IPS DF 19.7 (cell line): ENCODE results near the gene DUSP15.
"Not testable (repeated sequence)": the region's sequence is repeated elsewhere in the genome, so short reads cannot be mapped to it uniquely, and the experiment has no call there.

Experiments used
- DNase-seq: peaks from one replicate; pipeline ENCODE4 v3.0.0-alpha.2; 2013; ENCODE audit warnings: low read depth, low spot score

The DUSP15 gene

GRCh38 chr20:31869942-31870725 is at the start of gene DUSP15, which contains the start of gene TTLL9:
DUSP15 (minus strand) TSS chr20:31870527; CDS start chr20:31870337, 190 bp downstream.
TTLL9 (plus strand) TSS chr20:31870634; CDS start chr20:31871127, 493 bp downstream.
- DNase-seq: no peak

GRCh38 chr20:31919410-31920155 is 49.3 kb upstream of the DUSP15 start:
- no peak for DNase-seq

GRCh38 chr20:31918466-31919105 is 48.3 kb upstream of the DUSP15 start:
- DNase-seq: no peak

GRCh38 chr20:31917962-31918412 is 47.7 kb upstream of the DUSP15 start:
- DNase-seq: not testable (repeated sequence)

GRCh38 chr20:31916708-31917107 is 46.4 kb upstream of the DUSP15 start:
- DNase-seq: no peak

- DNase-seq: no peak
These were observed 45.4 kb upstream of the DUSP15 start for GRCh38 chr20:31915491-31916280.

- DNase-seq: no peak
These were observed 43.8 kb upstream of the DUSP15 start for GRCh38 chr20:31914170-31914569.

GRCh38 chr20:31913431-31914157 is 43.3 kb upstream of the DUSP15 start:
- no peak for DNase-seq

GRCh38 chr20:31910071-31910803 is 39.9 kb upstream of the DUSP15 start:
- DNase-seq: no peak

GRCh38 chr20:31909253-31910070 is 39.1 kb upstream of the DUSP15 start:
- no peak for DNase-seq

- no peak for DNase-seq
These were observed 38.1 kb upstream of the DUSP15 start for GRCh38 chr20:31908424-31908823.

GRCh38 chr20:31908016-31908415 is 37.7 kb upstream of the DUSP15 start:
- no peak for DNase-seq

GRCh38 chr20:31907046-31907445 is 36.7 kb upstream of the DUSP15 start:
- no peak for DNase-seq

- peak; percentile 50 for DNase-seq
These were observed 35.7 kb upstream of the DUSP15 start for GRCh38 chr20:31906001-31906400.

GRCh38 chr20:31903627-31904386 is 33.5 kb upstream of the DUSP15 start:
- DNase-seq: no peak

GRCh38 chr20:31901615-31902014 is 31.3 kb upstream of the DUSP15 start:
- no peak for DNase-seq

GRCh38 chr20:31897541-31897940 is 27.2 kb upstream of the DUSP15 start:
- no peak for DNase-seq

GRCh38 chr20:31896049-31896448 is 25.7 kb upstream of the DUSP15 start:
- no peak for DNase-seq
